HG02642 (cell line): Measurements from ENCODE around the gene MAP4K2.

Experiments
- ATAC-seq: cut with Tn5 transposase; IDR thresholded peaks from one replicate; pipeline ENCODE4 v1.9.1; 2021; ENCODE audit warnings: mild to moderate bottlenecking; ENCODE audit not compliant: unreplicated experiment, poor library complexity

MAP4K2 gene

DNA sequence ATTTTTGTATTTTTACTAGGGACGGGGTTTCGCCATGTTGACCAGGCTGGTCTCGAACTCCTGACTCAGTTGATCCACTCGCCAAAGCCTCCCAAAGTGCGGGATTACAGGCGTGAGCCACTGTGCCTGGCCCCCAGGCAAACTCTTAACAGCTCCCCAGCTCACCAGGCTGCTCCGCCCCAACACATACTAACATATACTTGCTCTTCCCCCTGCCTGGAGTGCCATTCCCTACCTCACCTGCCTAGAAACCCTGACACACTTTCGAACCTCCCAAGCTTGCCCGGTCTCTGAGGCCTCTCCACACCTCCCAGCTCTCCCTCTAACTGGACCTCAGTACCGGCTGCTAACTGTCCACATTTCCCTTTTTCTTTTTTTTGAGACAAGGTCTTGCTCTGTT is 8.5 kb downstream of the MAP4K2 start:
- ATAC-seq, result no peak

DNA sequence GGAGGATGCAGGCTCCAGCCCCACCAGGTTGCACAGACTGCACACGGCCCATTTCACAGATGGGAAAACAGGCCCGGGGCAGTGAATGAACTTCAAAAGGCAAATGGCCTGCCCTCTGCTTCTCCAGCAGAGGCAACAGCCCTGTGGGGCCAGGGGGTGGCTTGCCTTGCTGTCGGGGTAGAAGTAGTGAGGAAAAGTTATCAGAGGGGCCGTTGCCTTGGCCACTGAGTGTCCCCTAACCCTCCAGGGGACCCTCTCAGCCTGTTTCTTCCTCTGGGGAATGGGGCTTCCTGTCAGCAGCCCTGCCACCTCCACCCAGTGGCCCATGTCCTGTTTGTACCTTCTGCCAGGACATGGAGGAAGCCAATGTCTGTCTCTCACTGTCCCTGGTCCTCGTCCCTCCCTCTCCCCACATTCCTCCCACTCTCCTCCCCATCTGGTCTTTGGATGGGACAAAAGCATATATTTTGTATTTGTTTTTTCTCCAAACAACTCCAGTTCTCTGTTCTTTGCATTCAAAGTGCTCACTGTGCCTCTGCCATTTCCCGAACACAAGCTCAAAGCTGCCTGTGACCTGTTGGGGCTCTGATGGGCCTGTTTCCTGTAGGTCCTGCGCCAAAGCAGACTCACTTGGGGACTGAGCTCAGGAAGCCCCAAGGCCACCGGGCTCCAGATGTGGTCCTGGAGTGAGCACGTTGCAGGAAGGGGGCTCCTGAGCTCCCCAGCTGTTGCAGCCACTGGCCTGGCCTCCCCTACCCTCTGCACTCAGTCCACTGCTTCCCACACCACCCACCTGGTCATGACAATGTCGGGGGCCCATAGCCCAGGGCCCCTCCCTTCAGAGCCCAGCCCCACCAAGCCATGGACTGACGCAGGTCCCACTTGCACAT is 9.5 kb downstream of the MAP4K2 start:
- no peak for ATAC-seq

DNA sequence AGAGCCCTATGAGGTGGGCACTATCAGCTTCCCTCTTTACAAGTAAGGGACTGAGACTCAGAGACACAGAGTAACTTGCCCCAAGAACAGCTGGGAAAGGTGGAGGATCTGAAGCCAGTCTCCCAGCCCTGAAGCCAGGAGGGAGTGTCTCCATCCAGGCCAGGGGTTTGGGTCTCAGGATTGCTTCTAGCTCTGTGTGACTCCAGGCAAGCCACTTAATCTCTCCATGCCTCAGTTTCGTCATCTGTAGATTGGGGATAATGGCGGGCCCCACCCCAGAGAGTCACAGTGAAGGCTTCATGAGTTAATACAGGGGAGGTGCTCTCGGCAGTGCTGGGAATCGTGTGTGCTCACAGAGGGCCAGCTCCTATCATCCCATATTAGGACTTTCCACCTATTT is 10.5 kb downstream of the MAP4K2 start:
- no peak for ATAC-seq

DNA sequence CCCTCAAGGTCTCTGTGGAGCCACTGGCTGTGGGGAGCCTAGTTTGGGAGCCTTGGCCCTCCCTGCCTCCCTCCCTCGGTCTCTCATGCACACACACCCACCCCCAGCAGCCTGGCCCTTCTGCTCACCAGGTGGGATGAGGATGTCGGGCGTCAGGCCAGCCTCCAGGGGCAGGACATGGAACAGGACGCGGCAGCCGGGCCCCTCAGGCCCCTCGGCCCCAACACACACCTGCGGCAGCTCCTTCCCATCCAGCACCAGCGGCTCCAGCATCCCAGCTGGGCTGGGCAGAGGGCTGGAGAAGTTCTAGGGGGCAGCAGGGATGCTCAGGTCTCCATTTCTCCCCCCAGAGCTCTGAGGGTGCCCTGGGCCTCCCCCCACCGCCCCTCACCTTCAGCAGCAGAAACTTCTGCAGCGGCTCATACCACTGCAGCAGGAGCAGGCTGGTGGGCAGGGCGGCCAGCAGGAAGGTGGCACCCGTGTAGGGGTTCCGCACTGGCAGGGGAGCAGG is 11.2 kb downstream of the MAP4K2 start:
- no peak for ATAC-seq

DNA sequence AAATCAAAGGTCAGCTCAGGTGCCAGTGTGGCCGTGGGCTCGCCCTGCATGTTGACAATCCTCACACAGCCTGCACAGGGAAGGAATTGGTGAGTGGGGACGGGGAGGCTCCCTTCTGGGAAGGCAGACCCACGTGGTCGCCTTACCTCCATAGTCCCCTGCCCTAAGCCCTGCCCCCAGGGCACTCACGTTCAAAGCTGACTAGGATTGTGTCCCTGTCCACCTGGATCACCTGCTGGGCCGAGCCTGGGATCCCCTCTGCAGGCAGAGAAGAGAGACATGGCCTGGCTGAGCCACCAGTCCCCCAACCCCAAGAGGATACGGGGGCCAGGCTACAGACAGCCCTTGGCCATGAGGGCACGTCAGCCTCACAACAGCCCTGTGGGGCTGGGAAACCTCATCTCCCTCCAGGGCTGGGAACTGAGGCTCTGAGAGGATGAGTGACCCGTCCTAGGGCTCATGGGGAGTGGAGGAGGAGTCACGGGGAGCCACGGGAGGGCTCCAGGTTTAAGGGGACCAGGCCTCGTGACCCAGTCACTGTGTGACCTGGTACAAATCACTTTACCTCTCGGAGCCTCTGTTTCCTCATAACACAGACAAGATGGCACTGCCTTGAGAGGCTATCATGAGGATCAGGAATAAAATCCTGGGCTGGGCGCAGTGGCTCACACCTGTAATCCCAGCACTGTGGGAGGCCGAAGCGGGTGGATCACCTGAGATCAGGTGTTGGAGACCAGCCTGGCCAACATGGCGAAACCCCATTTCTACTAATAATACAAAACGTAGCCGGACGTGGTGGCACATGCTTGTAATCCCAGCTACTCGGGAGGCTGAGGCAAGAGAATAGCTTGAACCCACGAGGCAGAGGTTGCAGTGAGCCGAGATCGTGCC is 12.6 kb downstream of the MAP4K2 start:
- no peak for ATAC-seq

DNA sequence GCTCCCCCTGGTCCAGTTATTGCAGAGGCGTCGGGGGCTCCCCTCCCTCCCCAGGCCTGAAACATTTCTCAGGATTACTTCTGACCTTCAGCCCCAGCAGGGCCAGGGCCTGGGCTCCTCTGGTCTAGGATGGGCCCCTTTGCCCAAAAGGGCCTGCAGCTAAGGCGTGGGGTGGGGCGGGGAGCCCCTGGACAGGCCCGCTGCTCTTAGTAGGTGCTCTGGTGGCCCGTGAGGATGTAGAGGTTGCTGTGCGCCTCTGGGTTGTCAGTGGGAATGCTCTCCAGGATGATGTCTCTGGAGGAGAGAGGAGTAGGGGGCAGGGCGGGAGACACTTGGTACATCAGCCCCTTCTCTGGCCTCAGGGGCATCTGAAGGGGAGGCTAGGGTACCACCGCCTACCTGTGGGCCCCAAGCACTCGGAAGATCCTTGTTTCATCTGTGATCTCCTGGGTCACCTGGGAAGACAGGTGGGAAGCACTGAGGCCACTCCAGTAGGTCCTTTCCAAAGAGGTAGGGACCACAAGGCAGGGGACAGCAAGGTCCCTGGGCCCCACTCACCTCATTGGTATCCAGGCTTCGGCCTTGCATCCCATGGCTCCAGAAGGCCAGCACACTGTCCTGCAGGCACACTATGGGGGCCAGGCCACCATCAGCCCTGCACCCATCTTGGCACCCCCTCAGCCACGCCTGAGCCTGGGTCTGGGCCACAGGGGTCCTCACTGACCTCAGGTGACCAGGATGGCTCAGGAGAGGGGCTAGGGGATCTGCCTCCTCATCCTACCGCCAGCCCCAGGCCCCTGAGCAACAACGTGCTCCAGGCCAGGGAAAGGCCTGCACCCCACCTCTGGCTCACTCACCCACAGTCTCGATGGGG is 13.4 kb downstream of the MAP4K2 start:
- ATAC-seq, result no peak

DNA sequence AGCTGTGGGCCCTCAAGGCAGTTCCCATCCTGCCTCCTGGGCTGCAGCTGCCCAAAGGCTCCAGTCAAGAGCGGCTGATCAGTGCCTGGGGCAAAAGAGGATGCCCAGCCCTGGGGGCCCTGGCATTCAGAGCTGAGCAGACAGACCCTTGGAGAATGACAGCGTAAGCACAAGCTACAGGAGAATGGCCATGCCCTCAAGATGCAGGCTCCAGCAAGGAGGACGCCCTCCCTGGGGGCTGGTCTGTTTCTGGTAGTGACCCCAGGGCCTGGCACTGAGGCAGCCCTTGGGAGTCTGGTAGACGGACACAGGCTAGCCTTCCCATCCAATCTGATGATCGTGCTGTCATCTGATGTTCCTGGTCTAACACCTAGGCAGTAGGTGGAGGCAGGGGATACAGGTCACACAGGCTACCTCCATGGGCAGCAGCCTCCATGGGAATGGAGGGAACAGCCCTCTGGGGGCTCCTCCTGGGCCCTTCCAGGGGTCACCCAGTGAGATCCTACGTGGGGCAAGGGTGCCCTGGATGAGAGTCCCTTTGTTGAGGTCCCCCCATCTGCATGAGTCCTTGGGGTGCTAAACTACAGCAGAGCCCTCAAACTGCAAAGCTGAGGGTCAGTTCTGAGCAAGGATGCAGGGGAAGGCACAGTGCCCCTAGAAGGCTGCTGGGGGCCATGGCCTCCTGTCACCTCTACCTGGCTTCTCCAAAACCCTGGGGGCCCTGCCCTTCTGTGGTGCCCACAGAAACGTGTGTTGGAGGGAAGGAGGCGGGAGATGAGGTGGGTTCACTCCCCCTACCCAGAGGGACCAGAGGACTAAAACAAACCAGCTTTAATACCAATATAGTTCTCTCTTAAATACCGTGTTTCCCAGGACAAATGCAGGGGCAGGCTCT is 14.4 kb downstream of the MAP4K2 start:
- no peak for ATAC-seq

DNA sequence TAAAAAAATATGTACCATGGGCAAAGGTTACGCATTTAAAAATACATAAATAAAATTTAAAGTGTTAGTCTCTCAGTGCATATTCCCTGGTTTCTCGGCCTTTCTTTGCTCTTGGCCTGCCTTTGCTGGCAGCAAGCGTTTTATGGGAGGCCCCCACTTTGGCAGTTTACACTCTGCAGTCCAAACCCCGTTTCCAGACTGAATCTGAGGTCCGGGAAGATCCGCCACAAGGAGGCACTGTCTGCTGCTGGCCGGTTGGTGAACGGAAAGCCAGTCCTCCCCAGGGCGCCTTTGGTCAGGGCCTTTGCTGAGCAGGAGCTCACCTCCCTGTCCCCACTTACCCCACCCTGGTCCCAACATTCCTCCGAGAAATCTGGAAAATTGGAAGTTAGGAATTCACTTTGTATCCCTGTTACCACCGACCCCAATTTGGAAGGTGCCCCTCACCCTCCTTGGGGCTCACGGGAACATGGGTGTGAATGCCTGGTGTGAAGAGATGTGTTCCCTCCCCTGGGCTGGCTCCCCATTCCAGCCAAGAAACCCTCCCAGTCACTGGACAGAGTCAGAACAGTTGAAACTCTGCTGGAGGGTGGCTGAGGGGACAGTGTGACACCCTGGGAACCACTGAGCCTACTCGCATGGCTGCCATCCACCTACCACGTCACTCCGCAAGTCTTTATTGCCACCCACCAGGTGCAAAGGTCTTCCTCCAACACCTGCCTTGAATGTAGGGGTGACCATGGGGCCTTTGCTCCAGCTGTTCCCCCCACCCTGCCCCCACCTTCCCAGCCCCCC is 15.3 kb downstream of the MAP4K2 start:
- no peak for ATAC-seq

DNA sequence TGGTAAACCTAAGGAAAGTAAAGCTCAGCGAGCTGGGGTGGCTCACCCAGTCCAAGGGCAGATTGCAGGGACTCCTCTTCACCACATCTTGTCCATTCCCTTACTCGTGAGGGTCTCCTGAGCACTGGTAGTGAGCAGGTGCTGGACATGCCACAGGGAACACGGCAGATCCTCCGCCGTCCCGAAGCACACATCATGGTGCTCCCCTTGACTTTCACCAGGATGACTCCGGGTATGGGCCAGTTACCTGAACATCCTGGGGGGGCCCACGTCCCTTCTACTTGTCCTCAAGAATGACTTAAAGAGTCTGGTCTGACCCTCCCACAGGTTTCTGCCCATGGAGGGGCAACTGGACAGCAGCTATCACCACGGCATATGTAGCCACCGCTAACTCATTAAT is 16.7 kb downstream of the MAP4K2 start:
- ATAC-seq, result no peak

DNA sequence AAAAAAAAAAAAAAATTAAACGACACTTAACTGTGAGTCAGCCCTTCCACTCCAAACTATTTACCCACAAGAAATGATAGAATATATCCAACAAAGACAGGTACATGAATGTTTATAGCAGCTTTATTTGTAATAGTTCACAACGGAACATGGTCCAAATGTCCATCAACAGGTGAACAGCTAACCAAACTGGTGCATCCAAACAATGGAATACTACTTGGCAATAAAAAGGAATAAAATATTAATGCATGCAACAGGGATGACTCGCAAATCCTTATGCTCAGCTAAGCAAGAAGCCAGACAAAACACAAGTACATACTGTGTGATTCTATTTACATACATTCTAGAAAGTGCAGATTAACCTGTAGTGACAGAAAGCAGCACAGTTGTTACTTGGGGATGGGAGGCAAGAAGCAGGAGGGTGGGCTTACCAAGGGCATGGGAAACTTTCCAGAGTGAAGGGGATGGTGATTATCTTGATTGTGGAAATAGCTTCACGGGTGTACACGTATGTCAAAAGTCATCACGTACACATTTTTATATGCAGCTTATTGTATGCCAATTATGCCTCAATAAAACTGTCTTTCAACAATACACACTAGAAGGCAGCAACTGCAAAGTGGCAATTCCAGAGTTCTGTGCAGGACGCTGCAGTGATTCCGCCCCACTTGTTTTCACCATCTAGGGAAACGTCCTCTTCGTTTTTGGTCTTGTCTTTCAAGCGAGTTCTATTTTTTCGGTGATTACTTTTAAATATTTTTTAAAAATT is 18.0 kb downstream of the MAP4K2 start:
- ATAC-seq, result no peak

DNA sequence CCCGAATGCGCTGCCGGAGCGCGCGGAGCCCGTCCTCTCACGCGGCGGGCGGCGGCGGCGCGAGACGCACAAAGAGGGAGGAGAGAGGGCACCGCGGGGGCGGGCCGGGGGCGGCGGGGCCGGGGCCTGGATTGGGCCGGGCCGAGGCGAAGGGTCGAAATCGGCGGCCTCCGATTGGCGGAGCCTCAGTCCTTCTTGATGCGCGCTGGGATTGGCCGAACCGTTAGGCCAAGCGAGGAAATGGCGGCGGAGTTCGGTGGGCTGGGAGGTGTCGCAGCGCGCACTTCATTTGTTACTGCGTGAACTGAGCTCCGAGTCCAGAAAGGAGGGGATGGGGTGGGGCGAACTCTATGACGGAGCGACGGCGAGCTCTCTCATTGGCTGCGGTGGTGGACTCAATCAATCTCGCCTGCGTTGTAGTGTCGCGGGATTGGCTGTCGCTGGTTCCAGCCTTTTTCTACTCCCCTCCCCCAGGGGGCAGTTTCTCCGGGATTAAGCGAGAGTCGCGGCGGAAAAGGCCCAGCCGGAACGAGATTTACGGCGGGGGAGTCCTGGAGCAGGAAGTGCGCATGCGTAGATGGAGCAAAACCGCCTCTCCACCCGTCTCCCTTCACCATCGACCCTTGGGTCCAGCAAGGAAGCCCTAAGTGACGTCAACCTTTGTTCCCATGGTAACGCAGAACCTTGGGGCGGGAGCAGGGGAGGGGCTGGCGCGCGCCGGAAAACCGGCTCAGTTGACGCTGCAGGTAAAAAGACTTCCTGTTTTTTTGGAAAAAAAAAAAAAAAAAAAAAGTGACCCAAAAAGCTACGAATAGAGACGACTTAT is 24.3 kb downstream of the MAP4K2 start, which contains the start of gene SF1:
Gene SF1 (minus strand): TSS at position 70 of the 826 bp plus-strand sequence. CDS start 150 bp downstream, outside the sequence.
- peak; percentile 81 for ATAC-seq

DNA sequence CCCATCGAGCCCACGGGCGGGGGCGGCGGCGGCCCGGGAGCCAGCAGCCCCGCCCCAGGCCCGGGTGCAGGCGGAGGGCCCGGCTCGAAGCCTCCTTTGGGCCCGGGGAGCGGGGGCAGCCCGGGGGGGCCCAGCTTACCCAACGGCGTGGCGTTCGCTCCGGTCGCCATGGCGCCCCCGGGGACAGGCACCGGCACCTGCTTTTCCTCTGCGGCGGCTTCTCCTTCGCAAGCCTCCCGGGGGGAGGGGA is 24.9 kb downstream of the MAP4K2 start:
- peak; percentile 20 for ATAC-seq

DNA sequence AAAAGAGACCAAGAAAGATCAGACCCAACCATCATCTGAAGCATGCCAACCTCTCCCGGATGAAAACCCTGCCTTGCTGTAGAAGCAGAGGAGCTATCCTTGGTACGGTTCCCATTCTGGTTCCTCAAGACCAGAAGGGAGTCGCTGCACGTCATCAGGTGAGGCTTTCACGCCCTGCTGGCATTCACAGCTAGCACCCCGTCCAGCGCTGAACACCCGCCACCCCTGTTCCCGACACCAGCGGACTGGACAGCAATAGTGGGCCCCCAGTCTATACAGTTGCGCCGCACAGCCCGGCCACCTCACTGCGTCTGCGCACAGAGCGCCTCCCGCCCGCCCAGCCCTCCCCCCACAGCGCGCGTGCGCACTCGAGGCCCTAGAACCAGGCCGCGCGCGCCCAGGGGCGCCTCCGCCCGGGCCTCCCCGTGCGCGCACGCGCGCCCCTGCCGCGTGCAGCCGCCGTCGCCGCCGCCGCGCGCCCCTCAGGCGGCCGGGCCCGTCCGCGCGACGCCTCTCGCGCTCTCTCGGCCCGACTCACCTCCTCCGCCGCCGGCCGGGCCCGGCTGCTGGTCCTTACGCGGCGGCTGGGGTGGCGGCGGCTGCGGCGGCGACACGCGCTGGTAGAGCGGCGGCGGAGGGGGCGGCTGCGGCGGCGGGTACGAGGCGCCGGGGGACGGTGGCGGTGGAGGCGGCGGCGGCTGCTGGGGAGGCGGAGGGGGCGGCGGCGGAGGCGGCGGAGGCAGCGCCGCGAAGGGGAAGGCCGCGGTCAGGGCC is 25.4 kb downstream of the MAP4K2 start:
- ATAC-seq, result peak; percentile 35

DNA sequence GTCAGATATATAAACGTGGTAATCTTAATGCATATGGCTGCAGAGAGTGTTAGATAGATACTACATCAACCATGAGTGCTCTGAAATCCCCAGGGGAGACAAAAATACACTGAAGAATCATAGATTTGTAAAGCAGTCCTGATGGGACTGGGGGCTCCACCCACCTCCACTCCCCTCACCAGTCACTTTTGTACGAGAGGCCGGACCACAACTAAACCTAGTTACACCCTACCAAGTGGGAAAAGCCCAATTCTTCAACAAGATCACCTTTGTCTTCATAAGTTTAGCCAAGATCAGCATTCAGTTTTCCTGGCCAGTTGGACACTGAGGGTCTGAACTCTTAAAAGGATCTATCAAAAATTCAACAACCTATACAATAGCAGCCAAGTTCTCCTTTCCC is 26.1 kb downstream of the MAP4K2 start:
- ATAC-seq, result no peak

DNA sequence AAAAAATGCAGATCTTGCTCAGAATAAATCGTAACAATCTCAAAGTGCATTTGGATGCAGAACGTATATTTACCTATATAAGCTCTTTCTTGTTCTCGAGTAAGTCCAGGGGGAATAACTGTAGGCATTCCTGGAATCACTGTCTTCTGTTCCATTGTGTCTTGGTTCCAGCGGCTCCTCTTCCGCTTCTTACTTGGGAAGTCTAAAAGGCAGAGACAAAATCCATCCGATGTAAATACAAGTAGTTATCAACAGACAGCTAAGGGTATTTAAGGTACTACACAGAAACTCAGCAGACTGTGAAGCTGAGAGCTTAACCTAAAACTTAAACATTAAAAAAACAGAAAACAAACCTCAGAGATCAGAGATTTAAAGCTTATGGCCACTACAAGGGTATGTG is 26.6 kb downstream of the MAP4K2 start:
- no peak for ATAC-seq

DNA sequence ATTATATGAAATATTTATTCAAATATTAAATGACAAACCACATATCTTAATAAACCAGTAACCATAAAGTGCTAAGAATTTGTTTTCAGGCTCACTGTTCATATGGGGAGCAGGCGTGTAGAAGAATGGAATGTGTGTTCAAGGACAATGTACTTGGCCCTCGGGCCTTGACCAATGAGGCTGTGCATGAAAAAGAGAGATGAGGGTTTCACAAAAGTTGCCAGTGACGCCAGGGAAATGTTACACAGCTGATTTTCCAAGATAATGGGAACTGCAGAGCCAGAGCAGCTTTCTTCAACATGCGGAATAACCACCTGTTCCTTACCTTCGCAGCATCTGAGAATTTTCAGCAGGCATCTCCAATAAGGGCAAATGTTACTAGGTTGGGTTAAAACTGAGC is 28.9 kb downstream of the MAP4K2 start:
- ATAC-seq, result no peak
